PC-3 (cell line): ENCODE data around the gene C14orf93. TPM values are rescaled to one million over a fixed set of nuclear protein-coding genes. Genes with fewer than 3 reads are reported as not detected.
"Not testable (repeated sequence)": the region's sequence is repeated elsewhere in the genome, so short reads cannot be mapped to it uniquely, and the experiment has no call there.

Experiments
- ATAC-seq: fragments of 200-7000 bp; cut with Tn5 transposase; 2 replicates; pipeline ENCODE4 v1.9.1; 2020; ENCODE audit warnings: mild to moderate bottlenecking, moderate library complexity
- BruUV-seq: library from RNA; stranded (reverse); fragments of 400-500 nt; replicated peaks from 2 replicates; lab custom pipeline; 2021; lab: Mats Ljungman, UMichigan
- CTCF ChIA-PET: fragments of 300-600 bp; sonication (Branson Sonifier 250); formaldehyde crosslinking; loops from one replicate; lab custom pipeline; 2022; ENCODE audit warnings: antibody characterized with exemption; lab: Charles Lee
- POLR2A ChIA-PET: fragments of 300-600 bp; sonication (Branson Sonifier 250); formaldehyde crosslinking; loops from one replicate; lab custom pipeline; 2022; ENCODE audit warnings: antibody characterized with exemption; ENCODE audit not compliant: unreplicated experiment; lab: Charles Lee
- DNase-seq: peaks from one replicate; pipeline ENCODE4 v3.0.0-alpha.2; 2015
- H2AFZ ChIP-seq: fragments of 300-600 bp; sonication (generic); 2 replicates; pipeline ENCODE4 v1.6.0; 2016; ENCODE audit warnings: antibody characterized with exemption, low read length
- H3F3A ChIP-seq: fragments of 300-600 bp; sonication (generic); one replicate; pipeline ENCODE4 v1.6.0; 2017; ENCODE audit warnings: antibody characterized with exemption, low read length, control low read depth, mild to moderate bottlenecking; ENCODE audit not compliant: unreplicated experiment
- H3K27ac ChIP-seq: fragments of 300-600 bp; sonication (generic); 2 replicates; pipeline ENCODE4 v1.5.1; 2016; ENCODE audit warnings: mild to moderate bottlenecking, low read length
- H3K27me3 ChIP-seq: fragments of 300-600 bp; sonication (generic); 2 replicates; pipeline ENCODE4 v1.6.1; 2016; ENCODE audit warnings: low read length, mixed read lengths
- H3K36me3 ChIP-seq: fragments of 300-600 bp; sonication (generic); 2 replicates; pipeline ENCODE4 v1.6.1; 2016; ENCODE audit warnings: low read depth, mixed run types, low read length, mixed read lengths
- H3K4me1 ChIP-seq: fragments of 300-600 bp; sonication (generic); 2 replicates; pipeline ENCODE4 v1.5.1; 2016; ENCODE audit warnings: low read length; ENCODE audit not compliant: insufficient read depth
- H3K4me2 ChIP-seq: fragments of 300-600 bp; sonication (generic); 2 replicates; pipeline ENCODE4 v1.6.0; 2016; ENCODE audit warnings: low read length
- H3K4me3 ChIP-seq: fragments of 300-600 bp; sonication (generic); 2 replicates; pipeline ENCODE4 v1.5.1; 2016; ENCODE audit warnings: mild to moderate bottlenecking, low read length, mixed read lengths
- H3K79me2 ChIP-seq: fragments of 300-600 bp; sonication (generic); 2 replicates; pipeline ENCODE4 v1.6.1; 2017; ENCODE audit warnings: low read length, mixed read lengths
- H3K9ac ChIP-seq: fragments of 300-600 bp; sonication (generic); 2 replicates; pipeline ENCODE4 v1.6.0; 2016; ENCODE audit warnings: mild to moderate bottlenecking, low read length
- H3K9me2 ChIP-seq: fragments of 300-600 bp; sonication (generic); replicated peaks from 2 replicates; pipeline ENCODE4 v1.6.1; 2016; ENCODE audit warnings: mixed run types, low read length, mixed read lengths
- H3K9me3 ChIP-seq: fragments of 300-600 bp; sonication (generic); 2 replicates; pipeline ENCODE4 v1.6.1; 2016; ENCODE audit warnings: low read length, mixed read lengths
- H4K20me1 ChIP-seq: fragments of 300-600 bp; sonication (generic); 2 replicates; pipeline ENCODE4 v1.6.1; 2016; ENCODE audit warnings: low read length, mixed read lengths
- EZH2 ChIP-seq: fragments of 300-600 bp; sonication (generic); IDR thresholded peaks from one replicate; pipeline ENCODE4 v1.6.1; 2017; ENCODE audit warnings: antibody characterized with exemption, mild to moderate bottlenecking, low read length; ENCODE audit not compliant: unreplicated experiment
- EZH2phosphoT487 ChIP-seq: fragments of 300-600 bp; sonication (generic); IDR thresholded peaks from 2 replicates; pipeline ENCODE4 v1.6.1; 2018; ENCODE audit warnings: mild to moderate bottlenecking, antibody characterized with exemption, low read length, borderline replicate concordance
- intact Hi-C: fragments of 100-400 bp; cut with micrococcal nuclease; formaldehyde crosslinking; loops from 2 replicates; pipeline ENCODE4 v1.9.0; 2023
- total RNA-seq: library from RNA; depleted of rRNA; stranded (reverse); fragments of >200 nt; gene quantifications from 2 replicates; pipeline ENCODE4 v1.2.3, GENCODE V29; 2014
- TF ChIP-seq, protein P1 (sequence below): fragments of 300-600 bp; sonication (generic); conservative IDR thresholded peaks from 2 replicates; pipeline ENCODE4 v1.5.1; 2017; ENCODE audit warnings: antibody characterized with exemption, low read depth, mild to moderate bottlenecking, low read length

Gene C14orf93
- total RNA-seq, 1 experiment from 2014 or later = 5.8 TPM

DNA sequence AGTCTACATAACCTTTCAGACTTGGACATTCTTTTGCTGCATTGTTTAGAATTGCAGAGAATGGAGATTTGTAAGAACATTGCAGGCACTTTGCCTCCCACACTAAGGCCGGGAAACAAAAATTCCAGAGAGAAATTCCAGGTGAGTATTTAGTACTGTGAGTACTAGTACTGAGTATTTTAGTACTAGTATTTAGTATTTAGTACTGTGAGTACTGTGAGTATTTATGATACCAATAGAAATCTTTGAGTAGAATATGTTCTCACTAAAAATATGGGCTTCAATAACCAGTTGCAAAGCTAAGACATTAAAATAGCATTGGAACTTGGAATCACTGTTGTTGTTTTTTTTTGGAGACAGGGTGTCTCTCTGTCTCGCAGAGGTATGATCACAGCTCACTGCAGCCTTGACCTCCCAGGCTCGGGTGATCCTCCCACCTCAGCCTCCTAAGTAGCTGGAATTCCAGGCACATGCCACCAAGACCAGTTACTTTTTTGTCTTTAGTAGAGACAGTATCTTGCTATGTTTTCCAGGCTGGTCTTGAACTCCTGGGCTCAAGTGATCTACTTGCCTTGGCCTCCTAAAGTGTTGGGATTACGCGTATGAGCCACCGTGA, 47.8 kb downstream of the C14orf93 start:
- H4K20me1 ChIP-seq = no peaks in the 10 kb centered on the region
- no peak overlapping the region for H3K27ac ChIP-seq
- TF ChIP-seq EZH2 (no peak), EZH2phosphoT487 (no peak)
- TF ChIP-seq, protein P1, sequence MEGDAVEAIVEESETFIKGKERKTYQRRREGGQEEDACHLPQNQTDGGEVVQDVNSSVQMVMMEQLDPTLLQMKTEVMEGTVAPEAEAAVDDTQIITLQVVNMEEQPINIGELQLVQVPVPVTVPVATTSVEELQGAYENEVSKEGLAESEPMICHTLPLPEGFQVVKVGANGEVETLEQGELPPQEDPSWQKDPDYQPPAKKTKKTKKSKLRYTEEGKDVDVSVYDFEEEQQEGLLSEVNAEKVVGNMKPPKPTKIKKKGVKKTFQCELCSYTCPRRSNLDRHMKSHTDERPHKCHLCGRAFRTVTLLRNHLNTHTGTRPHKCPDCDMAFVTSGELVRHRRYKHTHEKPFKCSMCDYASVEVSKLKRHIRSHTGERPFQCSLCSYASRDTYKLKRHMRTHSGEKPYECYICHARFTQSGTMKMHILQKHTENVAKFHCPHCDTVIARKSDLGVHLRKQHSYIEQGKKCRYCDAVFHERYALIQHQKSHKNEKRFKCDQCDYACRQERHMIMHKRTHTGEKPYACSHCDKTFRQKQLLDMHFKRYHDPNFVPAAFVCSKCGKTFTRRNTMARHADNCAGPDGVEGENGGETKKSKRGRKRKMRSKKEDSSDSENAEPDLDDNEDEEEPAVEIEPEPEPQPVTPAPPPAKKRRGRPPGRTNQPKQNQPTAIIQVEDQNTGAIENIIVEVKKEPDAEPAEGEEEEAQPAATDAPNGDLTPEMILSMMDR = no peak
- CTCF ChIA-PET = no interaction called here
- H2AFZ ChIP-seq = no peak overlapping the region
- BruUV-seq = no TSS peak
- H3K4me3 ChIP-seq = no peak overlapping the region
- H3K4me1 ChIP-seq = no peaks in the 10 kb centered on the region
- no peak for DNase-seq
- no peaks in the 10 kb centered on the region for H3K36me3 ChIP-seq
- H3K4me2 ChIP-seq = no peak overlapping the region
- H3K27me3 ChIP-seq = no peaks in the 10 kb centered on the region
- intact Hi-C loops = no loop called here
- POLR2A ChIA-PET = no interaction called here
- H3K9ac ChIP-seq = no peak overlapping the region
- no peak for ATAC-seq
- no peaks in the 10 kb centered on the region for H3K79me2 ChIP-seq
- no peaks in the 10 kb centered on the region for H3K9me3 ChIP-seq
- H3K9me2 ChIP-seq = no peaks in the 10 kb centered on the region
- H3F3A ChIP-seq = peaks cover 5% of the 10 kb centered on the region

DNA sequence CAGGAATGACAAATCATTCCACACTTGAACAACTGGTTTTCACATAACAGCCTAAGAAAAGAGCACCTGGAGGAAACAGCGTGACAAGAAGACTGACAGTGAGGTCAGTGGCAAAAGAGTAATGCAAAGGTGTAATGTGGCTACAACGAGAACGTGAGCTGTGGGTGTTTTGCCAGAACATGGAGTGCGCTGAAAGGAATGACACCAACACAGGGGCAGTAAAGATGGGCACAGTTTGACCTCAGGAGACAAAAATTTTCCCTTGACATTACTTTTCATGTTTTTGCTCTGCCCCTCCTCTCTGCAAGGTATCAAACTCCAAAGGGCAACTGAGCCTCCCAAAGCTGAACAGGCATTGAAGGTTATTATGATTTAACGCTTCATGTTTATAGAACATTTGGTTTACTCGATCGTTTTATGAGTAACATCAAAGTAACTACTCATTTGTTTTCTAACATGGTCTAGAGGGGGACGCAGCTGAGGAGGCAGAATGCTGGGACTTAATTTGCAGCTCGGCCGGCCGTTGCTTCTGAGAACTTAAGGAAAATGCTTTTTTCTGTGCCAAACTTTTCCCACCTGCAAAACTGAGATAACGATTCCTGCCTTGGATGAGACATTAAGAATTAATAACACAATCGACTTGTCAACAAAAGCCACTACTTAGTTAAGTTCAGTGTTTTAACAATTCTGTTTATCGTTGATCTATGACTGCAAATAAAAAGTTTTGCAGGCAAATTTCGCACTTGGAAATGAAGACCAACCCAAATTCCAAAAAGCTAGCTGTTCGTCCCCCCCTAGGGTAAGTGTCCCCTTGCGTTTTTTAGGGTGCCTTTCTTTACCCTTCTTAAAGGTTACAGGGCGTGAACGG, 54.0 kb downstream of the C14orf93 start:
- no TSS peak for BruUV-seq
- Histone ChIP-seq H3K9ac (peak overlapping the region; percentile 89), H4K20me1 (no peaks in the 10 kb centered on the region), H3K27me3 (no peaks in the 10 kb centered on the region), H3K79me2 (peaks cover 14% of the 10 kb centered on the region), H3K27ac (peak overlapping the region; percentile 78), H3K9me3 (no peaks in the 10 kb centered on the region), H2AFZ (peak overlapping the region; percentile 94), H3K36me3 (peaks cover 9% of the 10 kb centered on the region), H3K4me3 (peak overlapping the region; percentile 84), H3F3A (no peaks in the 10 kb centered on the region), H3K4me2 (peak overlapping the region; percentile 96), H3K9me2 (no peaks in the 10 kb centered on the region), H3K4me1 (peaks cover 12% of the 10 kb centered on the region)
- ChIA-PET POLR2A (interaction anchor here (0.5 to 0.7 kb wide), 3 partner anchors 22 to 51 kb away, joined by 3 to 12 read pairs (median 4); no protein-coding TSS in a partner anchor), CTCF (interaction anchor here (1.2 to 2.4 kb wide), 2 partner anchors 26 to 30 kb away, joined by 4 to 11 read pairs; partner anchors contain the start of gene PRMT5)
- no peak for ATAC-seq
- intact Hi-C loops = loop anchor here (1.0 kb wide), 1 partner anchor 26 kb away; no protein-coding TSS in a partner anchor
- no peak for TF ChIP-seq EZH2
- TF ChIP-seq EZH2phosphoT487 = no peak
- TF ChIP-seq, protein P1 = no peak
- DNase-seq = peak; percentile 70

DNA sequence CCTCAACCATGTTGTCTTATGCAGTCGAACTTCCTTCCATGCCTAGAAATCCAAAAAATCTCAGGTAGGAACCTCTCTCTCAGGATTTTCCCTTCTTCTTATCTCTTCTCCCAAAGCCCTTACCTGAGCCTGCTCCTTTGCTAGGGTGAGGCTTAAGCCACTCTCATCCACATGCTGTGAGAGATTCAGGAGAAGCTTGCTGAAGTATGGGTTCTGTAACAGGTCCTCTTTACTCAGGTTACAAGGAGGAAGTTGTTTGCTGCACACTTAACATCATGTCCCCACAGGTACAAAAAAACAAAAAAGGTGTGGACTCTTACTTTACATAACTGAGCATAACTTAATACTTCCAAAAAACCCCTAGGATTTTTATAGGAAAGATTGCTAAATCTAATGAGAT, 57.5 kb downstream of the C14orf93 start:
- no peak for DNase-seq
- Histone ChIP-seq H3K4me1 (peaks cover 12% of the 10 kb centered on the region), H3K9me2 (no peaks in the 10 kb centered on the region), H4K20me1 (no peaks in the 10 kb centered on the region), H3F3A (no peaks in the 10 kb centered on the region), H3K27me3 (no peaks in the 10 kb centered on the region), H3K79me2 (peaks cover 14% of the 10 kb centered on the region), H3K27ac (no peak overlapping the region), H2AFZ (no peak overlapping the region), H3K9ac (no peak overlapping the region), H3K9me3 (no peaks in the 10 kb centered on the region), H3K4me2 (no peak overlapping the region), H3K4me3 (no peak overlapping the region), H3K36me3 (peaks cover 12% of the 10 kb centered on the region)
- ATAC-seq = no peak
- ChIA-PET POLR2A (no interaction called here), CTCF (no interaction called here)
- TF ChIP-seq EZH2phosphoT487 (no peak), EZH2 (no peak)
- TF ChIP-seq, protein P1 = no peak
- intact Hi-C loops = no loop called here
- BruUV-seq = no TSS peak

DNA sequence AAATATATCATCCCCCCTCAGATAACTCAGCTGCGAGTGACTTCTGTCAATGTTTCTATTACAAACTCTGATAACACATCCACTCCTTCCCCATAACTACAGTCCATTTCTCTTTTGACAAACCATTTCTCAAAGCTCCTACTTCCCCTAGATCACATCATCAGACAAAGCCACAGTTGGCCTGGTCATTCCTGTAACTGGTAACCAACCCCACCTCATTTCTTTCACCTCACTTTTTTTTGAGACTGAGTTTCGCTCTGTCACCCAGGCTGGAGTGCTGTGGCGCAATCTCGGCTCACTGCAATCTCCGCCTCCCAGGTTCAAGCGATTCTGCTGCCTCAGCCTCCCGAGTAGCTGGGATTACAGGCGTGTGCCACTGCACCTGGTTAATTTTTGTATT, 58.1 kb downstream of the C14orf93 start:
- peaks cover 14% of the 10 kb centered on the region for H3K79me2 ChIP-seq
- H2AFZ ChIP-seq, H3F3A ChIP-seq, H3K9ac ChIP-seq, H3K27ac ChIP-seq, H4K20me1 ChIP-seq, ATAC-seq, H3K4me2 ChIP-seq, POLR2A ChIA-PET, intact Hi-C loops, H3K27me3 ChIP-seq, H3K4me3 ChIP-seq, H3K9me2 ChIP-seq, H3K9me3 ChIP-seq, CTCF ChIA-PET, BruUV-seq, DNase-seq: not testable (repeated sequence)
- peaks cover 12% of the 10 kb centered on the region for H3K36me3 ChIP-seq
- peaks cover 12% of the 10 kb centered on the region for H3K4me1 ChIP-seq
